CD4-positive, alpha-beta T cell treated with Interleukin-21 for 1 hour (primary cell): Measurements from ENCODE around the gene CFAP99.
"Not testable (repeated sequence)": the region's sequence is repeated elsewhere in the genome, so short reads cannot be mapped to it uniquely, and the experiment has no call there.

Experiments used
- DNase-seq: peaks from one replicate; pipeline ENCODE4 v3.0.0-alpha.2; 2020

Gene CFAP99

DNA sequence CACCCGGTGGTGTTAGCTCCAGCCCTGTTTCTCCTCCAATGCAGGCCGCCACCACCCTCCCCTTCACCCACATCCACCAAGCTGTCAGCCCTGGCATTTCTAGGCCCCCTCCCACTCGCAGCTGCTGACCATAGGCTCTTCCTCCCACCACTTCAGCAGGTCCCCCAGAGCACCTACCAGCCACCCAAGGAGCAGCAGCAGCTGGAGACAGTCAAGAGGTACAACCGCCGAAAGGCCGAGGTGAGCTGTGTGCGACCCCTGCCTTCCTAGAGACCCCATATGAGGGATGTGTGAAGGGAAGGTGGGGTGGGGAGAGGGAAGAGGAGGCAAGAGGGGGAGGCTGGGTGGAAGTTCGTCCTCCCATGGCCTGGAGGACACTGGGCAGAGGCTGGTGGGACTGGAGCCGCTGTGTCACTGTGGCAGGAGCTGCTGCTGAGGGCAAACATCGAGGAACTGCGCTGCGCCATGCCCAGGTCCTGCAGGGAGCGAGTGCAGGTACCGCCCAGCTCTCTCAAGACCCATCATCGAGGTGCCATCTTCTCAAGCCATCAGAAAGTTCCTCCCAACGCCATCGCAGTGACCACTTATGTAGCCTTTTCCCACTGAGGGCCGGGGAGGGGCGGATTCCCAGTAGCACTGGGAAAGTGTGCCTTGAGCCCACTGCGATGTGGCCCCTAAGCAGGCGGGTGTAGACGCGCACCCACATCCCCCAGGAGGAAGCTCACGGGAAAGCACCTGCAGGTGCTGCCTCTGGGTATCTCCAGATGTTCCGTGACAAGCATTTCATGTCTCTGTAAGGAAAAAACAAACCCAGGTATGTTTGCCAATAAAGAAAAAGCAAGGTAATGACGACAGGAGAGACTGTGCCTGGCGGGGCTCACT, 31.0 kb downstream of the CFAP99 start:
- DNase-seq, result no peak

DNA sequence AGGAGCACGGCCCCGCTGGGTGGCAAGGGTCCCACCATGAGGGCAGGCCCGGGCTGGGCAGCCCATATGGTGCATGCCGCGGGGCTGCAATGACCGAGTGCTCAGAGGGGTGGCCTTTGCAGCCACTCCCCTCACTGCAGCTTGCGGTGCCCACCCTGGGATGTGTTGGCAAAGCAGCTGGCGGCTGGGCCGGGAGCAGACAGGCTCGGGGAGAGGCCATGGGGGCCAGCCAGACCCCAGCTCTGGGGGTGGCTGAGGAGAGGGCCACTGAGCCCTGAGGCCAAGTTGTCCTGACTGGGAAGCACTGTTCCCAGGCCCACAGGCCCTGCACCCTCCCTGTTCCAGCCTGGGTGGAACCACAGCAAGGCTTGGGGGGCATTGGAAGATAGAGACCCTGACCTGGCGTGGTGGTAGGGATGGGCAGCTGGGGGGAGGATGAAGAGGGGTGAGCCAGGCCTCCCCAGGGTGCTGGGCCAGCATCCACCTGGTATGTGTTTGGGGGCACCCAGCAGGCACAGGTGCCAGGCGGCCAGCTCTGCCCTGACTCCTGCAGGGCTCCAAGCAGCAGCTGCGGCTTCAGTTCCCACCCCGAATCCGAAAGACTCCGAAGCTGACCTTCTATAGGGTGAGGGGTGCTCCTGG, 31.8 kb downstream of the CFAP99 start:
- no peak for DNase-seq

DNA sequence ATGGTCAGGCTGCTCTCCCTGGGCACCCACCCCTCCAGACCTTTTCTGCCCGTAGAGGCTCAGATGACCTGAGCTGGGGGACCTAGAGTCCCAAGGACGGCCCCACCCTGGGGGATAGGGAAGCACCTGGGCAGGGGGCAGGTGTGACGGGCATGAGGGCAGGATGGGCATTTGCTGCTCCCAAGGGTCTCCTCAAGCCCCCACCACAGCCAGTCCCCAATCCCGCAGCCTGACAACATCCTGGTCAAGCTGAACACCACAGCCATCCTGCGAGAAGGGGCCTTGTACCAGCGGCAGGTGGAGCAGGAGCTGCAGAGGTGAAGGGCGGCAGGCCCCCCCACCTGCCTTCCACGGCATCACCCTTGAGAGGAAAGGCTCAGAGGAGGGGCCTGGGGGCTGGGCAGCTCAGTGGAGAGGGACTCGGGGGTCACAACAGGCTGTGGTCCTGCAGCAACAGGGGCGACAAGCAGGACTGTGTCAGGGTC, 32.3 kb downstream of the CFAP99 start:
- DNase-seq, result no peak

DNA sequence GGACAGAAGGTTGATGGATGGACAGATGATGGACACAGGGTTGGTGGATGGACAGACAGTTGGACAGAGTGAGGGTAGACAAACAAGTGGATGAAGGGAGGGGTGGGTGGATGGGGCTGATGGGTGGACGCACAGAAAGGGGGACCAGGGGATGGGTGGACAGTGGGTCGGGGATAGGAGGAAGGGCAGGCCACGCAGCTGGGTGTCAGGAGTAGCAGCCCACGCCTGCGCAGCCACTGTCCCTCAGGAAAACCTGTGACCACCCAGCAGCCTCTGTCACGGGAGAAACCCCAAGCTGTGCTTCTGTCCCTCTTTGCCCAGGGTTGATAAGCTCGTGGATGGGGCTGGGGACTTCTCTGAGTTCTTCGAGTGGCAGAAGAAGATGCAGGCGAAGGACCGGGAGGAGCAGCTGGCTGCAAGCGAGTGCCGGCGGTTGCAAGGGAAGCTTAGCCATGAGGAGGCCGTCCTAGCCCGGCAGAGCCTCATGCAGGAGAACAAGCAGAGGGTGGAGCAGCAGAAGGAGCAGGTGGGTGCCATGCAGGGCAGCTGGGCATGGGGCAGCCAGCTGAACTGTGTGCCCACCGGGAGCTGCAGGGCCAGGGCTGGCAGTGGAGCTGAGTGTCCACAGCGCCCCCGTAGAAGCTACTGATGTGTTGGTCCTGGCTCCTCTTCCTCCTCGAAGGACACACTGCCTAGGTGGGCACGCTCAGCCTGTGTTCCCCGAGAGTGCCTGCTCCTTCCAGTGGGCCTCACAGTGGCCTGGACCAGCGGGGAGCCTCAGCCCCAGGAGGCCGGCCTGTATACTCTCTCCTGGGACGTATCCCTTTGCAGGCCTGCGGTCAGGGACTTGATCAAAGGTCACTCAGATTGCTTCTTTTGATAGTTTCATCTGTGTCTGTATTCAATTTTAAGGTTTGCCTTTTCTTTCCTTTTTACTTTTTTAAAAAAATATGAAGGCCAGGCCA, 33.3 kb downstream of the CFAP99 start:
- DNase-seq, result no peak

DNA sequence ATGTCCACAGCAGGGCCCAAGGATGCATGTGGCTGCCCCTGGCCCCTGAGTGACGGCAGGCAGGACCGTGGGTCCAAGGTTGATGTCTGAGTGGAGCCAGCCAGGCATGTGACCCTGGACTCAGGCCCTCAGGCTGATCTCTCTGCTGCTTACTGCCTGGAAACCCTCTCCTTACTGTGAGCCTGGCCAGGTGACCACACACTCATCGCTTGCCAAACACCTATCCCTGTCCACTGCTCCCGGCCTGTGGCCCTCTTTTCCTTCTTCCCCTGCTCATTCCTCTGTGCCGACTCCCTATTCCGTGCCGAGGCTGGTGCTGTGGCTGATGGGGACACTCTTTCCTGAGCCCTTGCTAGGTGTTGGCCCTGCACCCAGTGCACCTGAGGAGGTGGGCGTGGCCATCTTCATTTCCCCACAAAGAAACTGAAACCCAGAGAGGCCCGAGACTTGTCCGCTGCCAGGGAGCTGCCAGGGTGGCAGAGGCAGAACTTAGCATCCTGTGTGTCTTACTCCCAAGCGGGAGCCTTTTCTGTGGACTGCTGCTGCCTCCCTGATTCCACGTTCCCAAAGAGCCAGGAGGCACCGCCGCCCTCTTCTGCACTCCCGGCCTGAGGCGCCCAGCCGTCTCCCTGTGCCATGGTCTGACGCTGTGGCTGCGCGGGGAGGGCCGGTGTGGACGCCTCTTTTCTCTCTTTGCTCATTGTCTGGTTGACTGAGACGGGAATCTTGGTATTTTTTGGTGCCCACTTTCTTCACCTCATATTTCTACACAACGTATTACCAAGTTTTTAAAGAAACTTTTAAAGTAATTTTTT, 38.9 kb downstream of the CFAP99 start:
- no peak for DNase-seq

DNA sequence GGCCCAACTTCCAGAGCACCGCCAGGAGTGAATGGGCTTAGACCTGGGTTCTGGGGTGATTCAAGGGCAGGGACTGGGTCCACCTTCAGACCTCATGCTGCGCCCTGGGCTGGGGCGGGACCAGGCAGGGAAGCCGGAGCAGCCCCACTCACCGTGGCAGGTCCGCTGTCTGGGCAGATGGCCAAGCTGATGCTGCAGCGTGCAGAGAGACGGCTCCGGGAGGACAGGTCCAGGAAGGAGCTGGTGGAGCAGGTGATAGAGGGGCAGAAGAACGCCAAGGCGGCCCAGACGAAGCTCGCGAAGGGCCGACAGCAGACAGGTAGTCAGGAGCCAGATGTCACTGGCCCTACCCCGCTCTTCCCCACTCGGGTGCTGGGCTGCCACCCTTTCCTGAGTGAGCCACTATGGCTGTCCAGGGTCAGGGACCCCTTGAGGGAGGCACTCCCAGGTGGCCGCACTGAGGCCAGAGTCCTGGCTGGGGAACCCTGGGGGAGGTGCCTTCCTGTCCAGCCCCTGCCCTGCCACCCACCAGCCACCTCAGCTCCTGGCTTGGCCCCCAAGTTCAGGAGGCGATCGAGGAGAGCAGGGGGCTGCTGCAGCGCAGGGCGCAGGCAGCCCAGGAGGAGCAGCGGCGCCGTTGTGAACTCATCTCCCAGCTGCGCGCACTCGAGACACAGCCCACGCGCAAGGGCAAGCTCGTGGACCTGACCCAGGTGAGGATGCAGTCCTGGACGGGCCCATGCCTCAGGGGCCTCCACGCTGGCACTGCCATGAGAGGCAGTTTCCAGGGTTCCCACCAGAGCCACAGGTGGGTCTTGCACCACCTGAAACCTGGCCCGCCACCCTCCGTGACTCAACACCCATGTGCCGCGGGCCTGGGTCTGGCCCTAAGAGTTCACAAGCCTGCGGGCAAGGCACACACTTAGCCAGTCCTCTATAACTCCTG, 40.1 kb downstream of the CFAP99 start:
- no peak for DNase-seq

DNA sequence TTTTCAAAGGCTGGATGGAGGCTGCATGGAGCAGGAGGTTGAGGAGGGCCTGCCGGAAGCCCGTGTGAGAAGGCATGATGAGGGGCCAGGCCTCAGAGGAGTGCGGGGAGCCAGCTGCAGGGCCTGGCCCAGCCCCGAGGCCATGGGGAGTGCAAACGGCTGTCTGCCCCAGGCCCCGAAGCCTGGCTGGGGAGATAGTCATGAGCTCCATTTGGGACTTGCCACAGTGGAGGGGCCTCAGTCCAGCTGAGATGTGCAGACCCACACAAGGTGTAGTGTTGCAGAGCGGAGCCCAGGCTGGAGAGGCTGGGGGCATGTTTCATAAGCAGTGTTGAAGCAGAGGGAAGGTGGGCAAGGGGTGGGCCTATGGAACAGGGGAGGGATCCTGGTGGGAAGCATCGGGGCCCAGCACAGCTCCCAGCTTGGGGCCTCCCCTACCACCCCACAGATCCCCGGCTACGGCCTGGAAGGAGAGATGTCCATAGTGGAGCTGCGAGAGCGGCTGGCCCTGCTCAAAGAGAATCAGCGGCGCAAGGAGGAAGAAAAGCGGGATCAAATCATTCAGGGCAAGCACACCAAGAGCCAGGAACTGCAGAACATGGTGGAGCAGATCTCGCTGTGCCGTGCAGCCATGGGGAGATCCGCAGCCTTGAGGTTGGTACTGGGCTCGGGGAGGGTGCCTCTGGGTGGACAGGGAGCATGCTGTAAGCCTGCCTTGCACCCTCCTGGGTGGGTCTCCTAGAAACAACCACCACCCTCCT, 41.0 kb downstream of the CFAP99 start:
- no peak for DNase-seq

DNA sequence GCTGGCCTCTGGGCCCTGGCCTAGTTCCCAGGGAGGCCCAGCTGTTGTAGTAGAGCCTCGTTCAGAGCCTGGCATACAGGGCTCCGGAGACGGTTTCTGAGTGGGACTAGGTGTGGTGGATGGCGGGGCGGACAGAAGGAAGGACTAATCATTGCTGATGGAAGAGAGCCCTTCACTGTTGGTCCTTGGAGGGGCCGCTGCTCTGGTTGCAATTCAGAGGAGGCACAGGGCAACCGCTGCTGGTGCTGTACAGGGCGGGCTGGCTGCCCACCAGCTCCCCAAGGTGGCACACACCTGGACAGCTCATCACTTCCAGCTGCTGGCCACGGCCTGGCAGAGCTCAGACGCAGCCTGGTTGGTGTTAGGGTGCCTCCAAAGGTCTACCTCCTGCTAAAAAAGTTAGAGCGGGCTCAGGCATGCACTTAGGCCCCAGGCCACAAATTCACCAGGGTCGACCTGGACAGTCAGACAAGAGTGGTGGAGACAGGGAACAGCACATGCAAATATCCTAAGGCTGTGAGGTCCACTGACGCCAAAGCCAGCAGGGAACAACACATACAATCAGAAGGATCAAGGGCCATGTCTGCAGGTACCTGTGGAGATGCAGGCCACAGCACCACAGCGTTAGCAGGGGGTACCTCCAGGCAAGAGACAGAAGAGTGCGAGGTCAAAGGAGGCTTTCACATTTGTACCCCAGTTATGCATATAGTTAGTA, 42.6 kb downstream of the CFAP99 start:
- DNase-seq, result no peak

DNA sequence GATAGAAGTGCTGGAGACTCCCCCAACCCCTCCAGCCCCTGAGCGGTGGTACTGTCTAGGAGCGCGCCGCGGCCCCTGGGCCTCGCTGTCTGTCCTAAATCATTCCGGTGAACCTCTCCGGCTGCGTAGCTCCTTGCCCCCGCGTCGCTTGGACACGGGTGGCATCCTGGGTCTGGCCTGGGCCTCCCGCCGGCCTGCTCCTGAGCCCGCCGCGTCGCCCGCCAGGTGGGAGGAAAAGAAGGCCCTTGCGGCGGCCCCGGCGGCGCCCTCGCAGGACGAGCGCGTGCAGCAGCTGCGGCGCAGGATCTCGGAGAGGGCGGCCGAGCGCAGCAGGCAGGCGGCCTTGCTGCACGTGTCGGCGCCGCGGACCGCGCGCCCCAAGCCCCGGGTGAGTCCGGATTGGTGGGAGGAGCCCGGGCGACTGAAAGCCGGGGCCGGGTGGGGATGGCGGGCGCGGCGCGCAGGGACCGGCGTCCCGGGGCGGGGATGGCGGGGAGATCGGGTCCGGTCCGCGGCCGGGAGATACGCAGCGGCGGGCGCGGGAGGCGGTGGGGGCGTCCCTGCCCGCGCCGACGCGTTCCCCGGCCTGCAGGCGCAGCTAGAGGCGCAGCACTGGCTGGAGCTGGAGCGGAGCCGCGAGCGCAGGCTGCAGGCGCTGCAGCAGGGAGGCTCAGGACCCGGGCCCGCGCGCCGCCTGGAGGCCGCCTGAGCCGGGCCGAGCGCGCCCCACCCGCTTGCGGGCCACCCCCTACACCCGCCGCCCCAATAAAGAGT, 43.6 kb downstream of the CFAP99 start:
- DNase-seq, result peak; percentile 69

DNA sequence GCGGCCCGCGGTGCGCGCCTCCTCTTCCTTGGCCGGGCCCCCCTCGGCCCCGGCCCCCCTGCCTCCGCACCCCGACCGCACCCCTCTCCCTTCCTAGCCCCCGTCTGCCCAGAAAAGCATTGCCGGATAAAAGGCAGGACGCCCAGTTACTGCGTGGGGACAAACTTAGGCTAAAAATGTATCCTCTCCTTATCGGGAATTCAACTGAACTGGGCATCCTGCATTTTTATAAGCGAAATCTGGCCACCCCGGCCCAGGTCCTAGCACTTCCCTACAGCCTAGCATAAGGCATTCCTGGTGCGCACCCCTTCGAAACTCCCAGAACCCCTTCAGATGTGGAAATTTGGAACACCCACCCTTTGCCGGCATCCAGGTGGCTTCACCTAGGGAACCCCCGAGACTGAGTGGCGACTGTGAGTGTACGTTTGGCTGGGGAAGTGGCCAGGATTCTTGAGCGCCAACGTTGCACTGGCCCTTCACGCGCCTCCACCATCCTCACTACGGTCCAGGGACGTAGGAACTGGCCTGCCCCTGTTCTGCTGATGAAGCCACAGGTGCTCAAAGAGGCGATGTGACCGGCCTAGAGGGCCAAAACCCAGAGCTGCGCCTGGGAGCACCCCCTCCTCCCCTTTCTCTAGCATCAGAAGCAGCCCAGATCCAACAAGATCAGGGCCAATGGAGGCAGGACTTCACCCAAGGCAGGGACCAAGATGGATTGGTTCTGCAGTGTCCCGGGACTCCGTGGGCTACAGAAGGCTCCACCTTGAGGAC, 44.4 kb downstream of the CFAP99 start:
- no peak for DNase-seq

DNA sequence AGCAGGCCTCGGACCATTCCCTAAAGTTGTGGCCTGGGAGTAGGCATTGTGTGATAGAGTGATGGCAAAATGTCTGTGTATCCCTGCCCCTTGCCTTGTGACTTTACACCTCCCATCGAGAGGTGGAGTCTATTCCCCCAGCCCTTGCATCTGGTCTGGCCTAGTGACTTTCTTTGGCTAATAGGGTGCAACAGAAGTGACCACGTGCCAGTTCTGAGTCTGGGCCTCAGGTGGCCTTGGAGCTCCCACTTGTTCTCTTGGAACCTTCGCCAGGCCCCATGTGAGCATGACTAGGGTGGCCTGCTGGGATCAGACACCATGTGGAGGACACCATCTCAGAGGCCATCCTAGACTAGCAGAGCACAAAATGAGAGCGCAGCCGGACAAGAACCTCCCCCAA, 46.3 kb downstream of the CFAP99 start:
- no peak for DNase-seq

DNA sequence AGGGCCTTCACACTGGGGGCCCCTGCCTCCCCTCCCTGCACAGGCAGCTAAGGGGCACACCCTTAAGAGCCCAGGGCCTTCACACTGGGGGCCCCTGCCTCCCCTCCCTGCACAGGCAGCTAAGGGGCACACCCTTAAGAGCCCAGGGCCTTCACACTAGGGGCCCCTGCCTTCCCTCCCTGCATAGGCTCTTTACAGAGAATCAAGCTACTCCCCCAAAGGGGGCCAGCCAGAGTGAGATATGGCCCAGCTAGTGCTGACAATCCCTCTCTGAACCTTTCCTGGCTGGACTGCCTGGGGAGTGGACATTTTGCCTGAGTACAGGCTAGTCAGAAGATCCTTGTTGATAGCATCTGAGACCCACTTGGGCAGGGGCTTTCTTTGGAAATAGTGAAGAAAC, 46.8 kb downstream of the CFAP99 start:
- DNase-seq, result not testable (repeated sequence)

DNA sequence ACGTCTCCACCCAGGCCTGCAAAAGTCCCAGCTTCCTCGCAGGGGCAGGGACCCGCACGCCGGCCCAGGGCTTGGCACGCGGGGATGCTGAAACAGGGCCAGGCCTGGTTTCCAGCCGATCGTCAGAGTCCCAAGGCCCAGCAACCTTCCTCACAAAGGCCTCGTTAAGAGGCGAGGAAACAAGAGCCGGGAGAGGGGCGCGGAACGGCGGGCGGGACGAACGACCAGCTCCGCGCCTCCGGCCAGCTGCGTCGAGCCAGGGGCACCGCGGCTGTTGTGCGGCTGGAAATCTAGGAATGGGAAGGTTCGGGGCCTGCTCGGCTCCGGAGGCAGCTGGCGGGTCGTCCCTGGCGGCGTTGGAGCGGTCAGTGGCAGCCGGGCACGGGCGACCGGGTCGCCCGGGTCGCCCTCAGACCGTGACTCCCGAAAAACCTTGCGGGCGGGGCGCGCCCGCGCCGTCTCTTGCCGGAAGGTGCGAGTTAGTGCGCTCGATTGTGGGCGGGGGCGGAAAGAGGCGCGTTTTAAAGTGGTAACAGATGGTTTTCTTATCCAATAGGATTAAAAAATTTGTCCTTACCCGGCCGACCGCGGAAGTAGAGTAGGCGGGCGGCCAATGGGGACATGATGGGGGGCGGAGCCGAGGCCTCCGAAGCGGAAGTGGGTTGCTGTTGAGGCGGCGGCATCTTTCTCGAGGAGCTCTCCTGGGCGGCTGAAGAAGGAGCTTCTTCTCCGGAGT, 49.9 kb downstream of the CFAP99 start, which contains the start of gene RNF4:
TSS of gene RNF4 (plus strand) at position 651 of the 736 bp plus-strand sequence. CDS start 21,388 bp downstream, outside the sequence.
- DNase-seq, result peak; percentile 96

DNA sequence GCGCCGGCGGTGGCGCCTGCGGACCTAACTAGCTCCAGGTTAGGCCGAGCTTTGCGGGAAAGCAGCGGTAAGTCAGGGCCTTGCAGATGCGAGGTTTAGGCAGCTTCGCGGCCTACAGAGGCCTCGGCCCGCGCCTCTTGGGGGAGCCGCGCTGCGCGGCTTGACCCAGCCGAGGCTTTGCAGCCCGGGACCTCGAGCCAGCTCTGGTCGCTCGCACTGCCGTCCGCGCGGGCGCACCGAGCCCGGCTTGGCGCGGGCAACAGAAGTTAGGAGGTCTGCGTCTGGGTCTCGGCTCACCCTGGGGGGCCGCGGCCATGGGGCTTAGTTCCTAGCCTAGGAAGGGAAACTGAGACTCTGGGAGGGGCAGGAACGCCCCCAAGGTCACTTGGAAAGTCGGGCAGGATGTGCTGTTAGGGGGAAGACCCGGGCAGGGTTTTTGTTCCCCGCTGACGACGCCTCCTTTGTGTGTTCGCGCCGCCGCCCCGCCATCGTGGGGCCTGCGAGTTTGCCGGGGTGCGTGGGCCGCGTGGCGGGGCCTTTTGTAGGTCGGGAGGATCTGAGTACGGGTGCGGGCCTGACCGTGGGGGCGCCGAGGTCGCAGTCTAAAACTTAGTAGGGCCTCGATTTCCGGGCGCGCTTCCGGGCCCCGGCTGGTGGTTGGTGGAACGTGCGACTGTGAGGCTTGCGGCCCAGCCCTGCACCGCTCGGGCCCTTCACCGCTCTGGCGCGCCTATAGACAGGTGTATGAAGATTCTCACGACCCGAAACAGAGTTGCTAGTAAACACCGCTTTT, 50.6 kb downstream of the CFAP99 start:
- peak; percentile 76 for DNase-seq

DNA sequence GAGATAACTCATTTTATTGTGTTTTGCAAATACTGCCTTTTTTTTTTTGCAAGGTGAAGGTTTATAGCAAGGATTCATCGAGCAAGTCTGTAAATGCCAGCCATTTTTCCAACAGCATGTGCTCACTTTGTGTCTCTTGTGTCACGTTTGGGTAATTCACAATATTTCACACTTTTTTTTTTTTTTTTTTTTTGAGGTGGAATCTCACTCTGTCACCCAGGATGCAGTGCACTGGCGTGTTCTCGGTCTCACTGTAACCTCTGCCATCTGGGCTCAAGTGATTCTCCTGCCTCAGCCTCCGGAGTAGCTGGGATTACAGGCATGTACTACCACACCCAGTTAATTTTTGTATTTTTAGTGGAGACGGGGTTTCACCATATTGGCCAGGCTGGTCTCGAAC, 52.0 kb downstream of the CFAP99 start:
- peak; percentile 12 for DNase-seq

DNA sequence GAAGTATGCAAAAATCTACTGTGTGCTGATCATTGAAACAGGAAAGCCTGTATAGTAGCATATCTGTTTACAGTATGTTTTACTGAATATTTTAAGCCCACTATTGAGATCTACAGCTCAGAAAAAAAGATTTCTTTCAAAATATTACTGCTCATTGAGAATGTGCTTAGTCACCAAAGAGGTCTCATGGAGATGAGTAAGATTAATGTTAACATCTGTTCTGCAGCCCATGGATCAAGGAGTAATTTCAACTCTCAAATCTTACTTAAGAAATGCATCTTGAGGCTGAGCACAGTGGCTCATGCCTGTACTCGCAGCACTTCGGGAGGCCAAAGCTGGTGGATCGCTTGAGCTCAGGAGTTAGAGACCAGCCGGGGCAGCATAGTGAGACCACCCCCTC, 53.4 kb downstream of the CFAP99 start:
- DNase-seq, result no peak
